Tibial nerve (tissue), 4 donors: Measurements from ENCODE around the gene TP53I11. TPM values are rescaled to one million over a fixed set of nuclear protein-coding genes. Genes with fewer than 3 reads are reported as not detected.

Experiments used
- DNase-seq, 2 donors: peaks; one replicate each; pipeline ENCODE4 v3.0.0-alpha.2; 2019; ENCODE audit warnings: low spot score in 2 of 2
- H3K27ac ChIP-seq, 4 donors: fragments of 200-600 bp; sonication (generic) in 3 of 4; one replicate each; pipeline ENCODE4 v1.5.1; 2017 to 2019; ENCODE audit warnings: mild to moderate bottlenecking in 1 of 4
- H3K27me3 ChIP-seq, 2 donors: fragments of 200-600 bp; sonication (generic) in 1 of 2; one replicate each; pipeline versions ENCODE4 v1.5.1 to v1.6.0; 2017 to 2019
- H3K36me3 ChIP-seq, 3 donors: fragments of 200-600 bp; sonication (generic); one replicate each; pipeline ENCODE4 v1.5.1; 2018 to 2019
- H3K4me1 ChIP-seq, 4 donors: fragments of 200-600 bp; sonication (generic) in 3 of 4; one replicate each; pipeline ENCODE4 v1.5.1; 2017 to 2019
- H3K4me3 ChIP-seq, 4 donors: fragments of 200-600 bp; sonication (generic) in 3 of 4; one replicate each; pipeline ENCODE4 v1.5.1; 2017 to 2019; ENCODE audit warnings: mild to moderate bottlenecking in 1 of 4, moderate library complexity in 1 of 4
- H3K9me3 ChIP-seq, 4 donors: fragments of 200-600 bp; sonication (generic) in 3 of 4; one replicate each; pipeline ENCODE4 v1.5.1; 2017 to 2019
- EP300 ChIP-seq, 2 donors: sonication (generic); formaldehyde crosslinking; IDR thresholded peaks; one replicate each; pipeline ENCODE4 v1.6.1; 2017; ENCODE audit warnings: antibody characterized with exemption in 2 of 2, mild to moderate bottlenecking in 1 of 2
- POLR2A ChIP-seq, 2 donors: fragments of 450-650 bp; IDR thresholded peaks; one replicate each; pipeline ENCODE4 v1.6.1; 2017; ENCODE audit warnings: antibody characterized with exemption in 2 of 2, mild to moderate bottlenecking in 2 of 2, moderate library complexity in 2 of 2
- WGBS, 2 donors: methylation state at CpG; one replicate each; pipeline ENCODE4 v1.1.5; 2018; 5-methylcytosine and 5-hydroxymethylcytosine counted together
- total RNA-seq, 4 donors: library from RNA; depleted of rRNA; stranded (reverse); fragments of >200 nt; gene quantifications; one replicate each; pipeline ENCODE4 v1.1.0, GENCODE V29; 2016
- TF ChIP-seq, protein P1 (sequence below), 5 experiments: fragments of 200-600 bp in 3 of 5; fragments of 450-650 bp in 2 of 5; sonication (generic) in 3 of 5; IDR thresholded peaks; one replicate each; pipeline ENCODE4 v1.5.1; 2016 to 2019; ENCODE audit warnings: antibody characterized with exemption in 5 of 5, mild to moderate bottlenecking in 3 of 5, moderate library complexity in 2 of 5

TP53I11 gene
- total RNA-seq, 4 donors from 2014 or later = 50.7 to 133 (median 60.6) TPM

GRCh38 chr11:44885919-44886789 lies 64.5 kb downstream of the TP53I11 start:
- Histone ChIP-seq H3K27me3 (no peaks in the 10 kb centered on the region), H3K4me1 (peaks cover 0 to 14% (median 0%) of the 10 kb centered on the region in 4 donors), H3K4me3 (no peak overlapping the region), H3K27ac (no peak overlapping the region), H3K36me3 (no peaks in the 10 kb centered on the region), H3K9me3 (no peaks in the 10 kb centered on the region)
- DNase-seq = no peak
- no peak for TF ChIP-seq EP300 (IDR thresholded peaks at IDR 0.05)
- TF ChIP-seq, protein P1, sequence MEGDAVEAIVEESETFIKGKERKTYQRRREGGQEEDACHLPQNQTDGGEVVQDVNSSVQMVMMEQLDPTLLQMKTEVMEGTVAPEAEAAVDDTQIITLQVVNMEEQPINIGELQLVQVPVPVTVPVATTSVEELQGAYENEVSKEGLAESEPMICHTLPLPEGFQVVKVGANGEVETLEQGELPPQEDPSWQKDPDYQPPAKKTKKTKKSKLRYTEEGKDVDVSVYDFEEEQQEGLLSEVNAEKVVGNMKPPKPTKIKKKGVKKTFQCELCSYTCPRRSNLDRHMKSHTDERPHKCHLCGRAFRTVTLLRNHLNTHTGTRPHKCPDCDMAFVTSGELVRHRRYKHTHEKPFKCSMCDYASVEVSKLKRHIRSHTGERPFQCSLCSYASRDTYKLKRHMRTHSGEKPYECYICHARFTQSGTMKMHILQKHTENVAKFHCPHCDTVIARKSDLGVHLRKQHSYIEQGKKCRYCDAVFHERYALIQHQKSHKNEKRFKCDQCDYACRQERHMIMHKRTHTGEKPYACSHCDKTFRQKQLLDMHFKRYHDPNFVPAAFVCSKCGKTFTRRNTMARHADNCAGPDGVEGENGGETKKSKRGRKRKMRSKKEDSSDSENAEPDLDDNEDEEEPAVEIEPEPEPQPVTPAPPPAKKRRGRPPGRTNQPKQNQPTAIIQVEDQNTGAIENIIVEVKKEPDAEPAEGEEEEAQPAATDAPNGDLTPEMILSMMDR (IDR thresholded peaks at IDR 0.05) = no peak
- TF ChIP-seq POLR2A (IDR thresholded peaks at IDR 0.05) = no peak
- WGBS, 2 donors = 66 to 72% methylated on average over 13 of the region's 13 CpGs

GRCh38 chr11:44885065-44885810 lies 65.4 kb downstream of the TP53I11 start:
- no peak overlapping the region for H3K4me3 ChIP-seq
- 82 to 83% methylated on average over 12 of the region's 12 CpGs for WGBS, 2 donors
- no peaks in the 10 kb centered on the region for H3K27me3 ChIP-seq
- H3K4me1 ChIP-seq = peaks cover 0 to 14% (median 0%) of the 10 kb centered on the region in 4 donors
- no peaks in the 10 kb centered on the region for H3K9me3 ChIP-seq
- no peak for DNase-seq
- H3K27ac ChIP-seq = no peak overlapping the region
- no peaks in the 10 kb centered on the region for H3K36me3 ChIP-seq
- no peak for TF ChIP-seq POLR2A (IDR thresholded peaks at IDR 0.05)
- TF ChIP-seq, protein P1 (IDR thresholded peaks at IDR 0.05) = no peak
- no peak for TF ChIP-seq EP300 (IDR thresholded peaks at IDR 0.05)

DNA sequence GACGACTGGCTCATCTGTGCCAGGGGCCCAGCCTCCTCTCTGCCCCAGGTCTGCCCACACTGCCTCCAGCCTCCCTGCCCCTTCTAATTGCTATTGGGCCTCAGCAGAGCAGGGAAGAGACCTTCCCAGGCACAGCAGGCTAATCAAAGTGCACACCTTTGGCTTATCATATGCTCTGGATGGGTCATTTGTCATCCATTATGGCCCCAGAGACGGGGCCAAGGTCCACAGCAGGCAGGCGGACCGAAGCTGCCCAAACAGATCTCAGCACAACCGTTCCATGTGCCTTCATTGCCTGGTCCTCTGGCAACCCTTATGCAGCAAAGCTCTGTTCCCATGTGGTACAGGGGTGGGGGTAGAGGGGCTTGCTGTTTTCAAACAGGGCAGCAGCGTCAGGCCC lies 66.6 kb downstream of the TP53I11 start:
- peaks cover 0 to 14% (median 0%) of the 10 kb centered on the region in 4 donors for H3K4me1 ChIP-seq
- 88 to 89% methylated on average over 6 of the region's 6 CpGs for WGBS, 2 donors

DNA sequence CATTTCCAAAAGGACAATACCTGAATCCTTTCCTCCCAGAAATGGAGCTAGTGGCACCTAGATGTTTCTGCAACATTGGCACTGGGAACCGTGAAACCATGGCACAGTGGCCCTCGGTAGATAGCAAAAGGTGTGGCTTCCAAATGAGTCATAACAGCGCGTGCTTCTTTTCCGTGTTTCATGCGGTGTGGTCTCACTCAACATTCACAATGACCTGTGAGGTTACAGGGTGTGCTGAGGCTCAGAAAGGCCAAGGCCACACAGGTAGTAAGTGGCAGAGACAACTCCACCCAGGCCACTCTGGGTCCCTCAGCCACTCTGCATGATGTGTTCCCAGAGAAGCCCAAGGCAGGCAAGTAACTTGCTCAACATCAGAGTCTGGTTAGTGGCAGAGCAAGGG lies 67.4 kb downstream of the TP53I11 start:
- Histone ChIP-seq H3K27me3 (no peaks in the 10 kb centered on the region), H3K36me3 (no peaks in the 10 kb centered on the region), H3K4me3 (no peak overlapping the region), H3K9me3 (no peaks in the 10 kb centered on the region), H3K4me1 (peaks cover 0 to 15% (median 0%) of the 10 kb centered on the region in 4 donors), H3K27ac (no peak overlapping the region)
- no peak for DNase-seq
- TF ChIP-seq EP300 (IDR thresholded peaks at IDR 0.05) = no peak
- TF ChIP-seq, protein P1 (IDR thresholded peaks at IDR 0.05) = no peak
- TF ChIP-seq POLR2A (IDR thresholded peaks at IDR 0.05) = no peak
- WGBS, 2 donors = 72 to 84% methylated on average over 6 of the region's 6 CpGs

More for the DNA sequence above, 66.6 kb downstream of the TP53I11 start:
- no peak overlapping the region for H3K27ac ChIP-seq
- no peaks in the 10 kb centered on the region for H3K36me3 ChIP-seq
- H3K4me3 ChIP-seq = no peak overlapping the region
- no peaks in the 10 kb centered on the region for H3K27me3 ChIP-seq
- TF ChIP-seq EP300 (IDR thresholded peaks at IDR 0.05) (no peak), POLR2A (IDR thresholded peaks at IDR 0.05) (no peak)
- TF ChIP-seq, protein P1 (IDR thresholded peaks at IDR 0.05) = no peak
- no peak for DNase-seq
- no peaks in the 10 kb centered on the region for H3K9me3 ChIP-seq

Other genes starting within 250 kb of the TP53I11 start
- 10 to 100 TPM in 1 of 4 donors, 1 to 10 TPM in 3; 6.7 to 13.1 (median 7.9) TPM for gene TSPAN18, start 223.9 kb downstream of the TP53I11 start, total RNA-seq
- gene PRDM11, start 195.8 kb upstream of the TP53I11 start, total RNA-seq = 10 to 100 TPM; 17.5 to 26.1 (median 25.8) TPM